ENCODE measurements around the gene KCNH6.

DNA sequence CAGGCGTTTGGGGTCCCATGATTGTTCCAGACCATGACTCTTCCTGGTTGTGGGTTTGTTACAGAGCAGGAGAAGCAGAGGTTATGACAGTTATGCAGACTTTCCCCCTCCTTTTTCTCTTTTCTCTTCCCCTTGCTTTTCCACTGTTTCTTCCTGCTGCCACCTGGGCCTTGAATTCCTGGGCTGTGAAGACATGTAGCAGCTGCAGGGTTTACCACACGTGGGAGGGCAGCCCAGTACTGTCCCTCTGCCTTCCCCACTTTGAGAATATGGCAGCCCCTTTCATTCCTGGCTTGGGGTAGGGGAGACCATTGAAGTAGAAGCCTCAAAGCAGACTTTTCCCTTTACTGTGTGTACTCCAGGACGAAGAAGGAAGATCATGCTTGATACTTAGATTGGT lies 69.6 kb downstream of the KCNH6 start:
- TF ChIP-seq, protein P1, sequence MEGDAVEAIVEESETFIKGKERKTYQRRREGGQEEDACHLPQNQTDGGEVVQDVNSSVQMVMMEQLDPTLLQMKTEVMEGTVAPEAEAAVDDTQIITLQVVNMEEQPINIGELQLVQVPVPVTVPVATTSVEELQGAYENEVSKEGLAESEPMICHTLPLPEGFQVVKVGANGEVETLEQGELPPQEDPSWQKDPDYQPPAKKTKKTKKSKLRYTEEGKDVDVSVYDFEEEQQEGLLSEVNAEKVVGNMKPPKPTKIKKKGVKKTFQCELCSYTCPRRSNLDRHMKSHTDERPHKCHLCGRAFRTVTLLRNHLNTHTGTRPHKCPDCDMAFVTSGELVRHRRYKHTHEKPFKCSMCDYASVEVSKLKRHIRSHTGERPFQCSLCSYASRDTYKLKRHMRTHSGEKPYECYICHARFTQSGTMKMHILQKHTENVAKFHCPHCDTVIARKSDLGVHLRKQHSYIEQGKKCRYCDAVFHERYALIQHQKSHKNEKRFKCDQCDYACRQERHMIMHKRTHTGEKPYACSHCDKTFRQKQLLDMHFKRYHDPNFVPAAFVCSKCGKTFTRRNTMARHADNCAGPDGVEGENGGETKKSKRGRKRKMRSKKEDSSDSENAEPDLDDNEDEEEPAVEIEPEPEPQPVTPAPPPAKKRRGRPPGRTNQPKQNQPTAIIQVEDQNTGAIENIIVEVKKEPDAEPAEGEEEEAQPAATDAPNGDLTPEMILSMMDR (IDR thresholded peaks at IDR 0.05), result no peak
- TF ChIP-seq EZH2phosphoT487 (IDR thresholded peaks at IDR 0.05; ENCODE audit: borderline replicate concordance, low read depth) (no peak), POLR2AphosphoS5 (IDR thresholded peaks at IDR 0.05; ENCODE audit: low read depth, low read length) (no peak), RAD21 (IDR thresholded peaks at IDR 0.05; ENCODE audit: low read length) (no peak), YY1 (IDR thresholded peaks at IDR 0.05; ENCODE audit: low read depth) (no peak)

All from SK-N-SH (cell line).